ENCODE results near the gene CCDC107. TPM values are rescaled to one million over a fixed set of nuclear protein-coding genes. Genes with fewer than 3 reads are reported as not detected.

The CCDC107 gene
- total RNA-seq, 2 donors from 2014 or later, result 10.6 to 15.3 TPM

GRCh38 chr9:35627575-35627974 is 30.5 kb upstream of the CCDC107 start:
- Histone ChIP-seq H3K36me3 (ENCODE audit: control insufficient read depth, insufficient read depth, low read length) (no peaks in the 10 kb centered on the region), H3K9me3 (ENCODE audit: control insufficient read depth, low read length) (no peaks in the 10 kb centered on the region), H3K27ac (ENCODE audit: low read depth, low read length) (no peak overlapping the region), H3K27me3 (ENCODE audit: control insufficient read depth, insufficient read depth, low read length, poor library complexity, severe bottlenecking) (no peaks in the 10 kb centered on the region), H3K4me1 (ENCODE audit: control insufficient read depth, insufficient read depth, low read length) (no peaks in the 10 kb centered on the region), H3K4me3 (ENCODE audit: low read length) (no peak overlapping the region), H3K9ac (ENCODE audit: extremely low read depth, low read length, poor library complexity, severe bottlenecking) (no peak overlapping the region)
- H3K27me3 Mint-ChIP-seq (ENCODE audit: insufficient read depth), result peaks cover 4% of the 10 kb centered on the region
- H3K9me3 Mint-ChIP-seq, result no peaks in the 10 kb centered on the region
- no peaks in the 10 kb centered on the region for H3K4me1 Mint-ChIP-seq
- H3K4me3 Mint-ChIP-seq, result no peak overlapping the region
- 93 to 95% methylated on average over 2 of the region's 2 CpGs for WGBS, 2 experiments (ENCODE audit: insufficient coverage in 1 of 2, insufficient read length in 1 of 2)
- no peak for DNase-seq
- TF ChIP-seq CTCF (conservative IDR thresholded peaks at IDR 0.05), result no peak
- H3K27ac Mint-ChIP-seq, result no peak overlapping the region
- no peaks in the 10 kb centered on the region for H3K36me3 Mint-ChIP-seq (ENCODE audit: low read depth)

GRCh38 chr9:35628389-35628991 is 29.6 kb upstream of the CCDC107 start:
- WGBS, 2 experiments (ENCODE audit: insufficient coverage in 1 of 2, insufficient read length in 1 of 2), result 88 to 93% methylated on average over 3 to 6 of the region's 6 CpGs
- Mint-ChIP-seq H3K27me3 (ENCODE audit: insufficient read depth) (peaks cover 4% of the 10 kb centered on the region), H3K27ac (no peak overlapping the region), H3K9me3 (no peaks in the 10 kb centered on the region), H3K4me3 (no peak overlapping the region), H3K4me1 (no peaks in the 10 kb centered on the region), H3K36me3 (ENCODE audit: low read depth) (no peaks in the 10 kb centered on the region)
- no peaks in the 10 kb centered on the region for H3K4me1 ChIP-seq (ENCODE audit: control insufficient read depth, insufficient read depth, low read length)
- no peak overlapping the region for H3K27ac ChIP-seq (ENCODE audit: low read depth, low read length)
- no peak for DNase-seq
- TF ChIP-seq CTCF (conservative IDR thresholded peaks at IDR 0.05), result no peak
- H3K27me3 ChIP-seq (ENCODE audit: control insufficient read depth, insufficient read depth, low read length, poor library complexity, severe bottlenecking), result no peaks in the 10 kb centered on the region
- no peaks in the 10 kb centered on the region for H3K9me3 ChIP-seq (ENCODE audit: control insufficient read depth, low read length)
- H3K36me3 ChIP-seq (ENCODE audit: control insufficient read depth, insufficient read depth, low read length), result no peaks in the 10 kb centered on the region
- no peak overlapping the region for H3K9ac ChIP-seq (ENCODE audit: extremely low read depth, low read length, poor library complexity, severe bottlenecking)
- no peak overlapping the region for H3K4me3 ChIP-seq (ENCODE audit: low read length)

- no peak overlapping the region for H3K27ac Mint-ChIP-seq
- no peaks in the 10 kb centered on the region for H3K36me3 ChIP-seq (ENCODE audit: control insufficient read depth, insufficient read depth, low read length)
- H3K9ac ChIP-seq (ENCODE audit: extremely low read depth, low read length, poor library complexity, severe bottlenecking), result no peak overlapping the region
- WGBS, 2 experiments (ENCODE audit: insufficient coverage in 1 of 2, insufficient read length in 1 of 2), result 89 to 96% methylated on average over 4 to 5 of the region's 5 CpGs
- no peaks in the 10 kb centered on the region for H3K27me3 ChIP-seq (ENCODE audit: control insufficient read depth, insufficient read depth, low read length, poor library complexity, severe bottlenecking)
- TF ChIP-seq CTCF (conservative IDR thresholded peaks at IDR 0.05), result no peak
- no peaks in the 10 kb centered on the region for H3K4me1 ChIP-seq (ENCODE audit: control insufficient read depth, insufficient read depth, low read length)
- H3K9me3 ChIP-seq (ENCODE audit: control insufficient read depth, low read length), result no peaks in the 10 kb centered on the region
- no peaks in the 10 kb centered on the region for H3K9me3 Mint-ChIP-seq
- no peaks in the 10 kb centered on the region for H3K36me3 Mint-ChIP-seq (ENCODE audit: low read depth)
- no peak overlapping the region for H3K4me3 Mint-ChIP-seq
- no peak for DNase-seq
- peaks cover 4% of the 10 kb centered on the region for H3K27me3 Mint-ChIP-seq (ENCODE audit: insufficient read depth)
- H3K27ac ChIP-seq (ENCODE audit: low read depth, low read length), result no peak overlapping the region
- H3K4me3 ChIP-seq (ENCODE audit: low read length), result no peak overlapping the region
- no peaks in the 10 kb centered on the region for H3K4me1 Mint-ChIP-seq
These were observed 28.5 kb upstream of the CCDC107 start for GRCh38 chr9:35629597-35629996.
